ENCODE measurements around the gene NTF4.
A peak's percentile ranks its signal among the peaks of the same experiment; 100 is the strongest.
"Not testable (repeated sequence)": the region's sequence is repeated elsewhere in the genome, so short reads cannot be mapped to it uniquely, and the experiment has no call there.

NTF4 gene

GRCh38 chr19:49036815-49037214 is 27.8 kb downstream of the NTF4 start, which contains the start of gene CGB1:
Gene CGB1 (minus strand): TSS chr19:49036895. CDS start chr19:49036711, 184 bp downstream.
- H3K27ac Mint-ChIP-seq; H3K9me3 Mint-ChIP-seq; DNase-seq; H3K4me1 Mint-ChIP-seq; H3K4me3 Mint-ChIP-seq; H3K36me3 Mint-ChIP-seq (ENCODE audit: low read depth): not testable (repeated sequence)
- peaks cover 15% of the 10 kb centered on the region for H3K27me3 Mint-ChIP-seq (ENCODE audit: low read depth, poor library complexity)
- TF ChIP-seq CTCF (IDR thresholded peaks at IDR 0.05), result peak; percentile 30

- peak; percentile 34 for DNase-seq
- H3K36me3 Mint-ChIP-seq (ENCODE audit: low read depth); H3K27ac Mint-ChIP-seq; H3K4me1 Mint-ChIP-seq; H3K9me3 Mint-ChIP-seq; H3K4me3 Mint-ChIP-seq: not testable (repeated sequence)
- peaks cover 33% of the 10 kb centered on the region for H3K27me3 Mint-ChIP-seq (ENCODE audit: low read depth, poor library complexity)
- TF ChIP-seq CTCF (IDR thresholded peaks at IDR 0.05), result peak; percentile 45
Observed at GRCh38 chr19:49031642-49032301, 32.8 kb downstream of the NTF4 start, which contains the start of gene CGB2. Gene CGB2 (plus strand): TSS chr19:49031890. CDS start chr19:49032096, 206 bp downstream.

DNA sequence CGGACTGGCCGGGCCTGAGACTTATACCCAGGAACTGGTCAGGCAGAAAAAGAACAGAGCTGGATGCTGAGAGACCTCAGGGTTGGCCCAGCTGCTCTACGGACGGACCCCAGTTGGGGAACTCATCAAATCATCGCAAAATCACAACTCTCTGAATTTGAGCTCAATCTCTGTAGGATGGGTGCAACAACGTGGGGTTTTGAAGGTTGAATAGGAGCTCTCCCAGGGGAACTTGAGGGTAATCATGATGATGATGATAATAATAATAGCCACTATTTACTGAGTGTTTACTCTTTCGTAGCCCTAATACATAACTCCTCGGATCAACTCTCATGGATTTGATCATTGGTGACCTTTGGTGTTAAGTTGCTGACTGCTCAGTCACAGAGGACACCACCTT is 34.3 kb downstream of the NTF4 start:
- not testable (repeated sequence) for H3K9me3 Mint-ChIP-seq; H3K36me3 Mint-ChIP-seq (ENCODE audit: low read depth); DNase-seq; H3K4me1 Mint-ChIP-seq; H3K27ac Mint-ChIP-seq; H3K4me3 Mint-ChIP-seq
- H3K27me3 Mint-ChIP-seq (ENCODE audit: low read depth, poor library complexity), result peaks cover 33% of the 10 kb centered on the region

- H3K27ac Mint-ChIP-seq; H3K4me1 Mint-ChIP-seq; H3K4me3 Mint-ChIP-seq; DNase-seq; H3K36me3 Mint-ChIP-seq (ENCODE audit: low read depth); H3K9me3 Mint-ChIP-seq: not testable (repeated sequence)
- H3K27me3 Mint-ChIP-seq (ENCODE audit: low read depth, poor library complexity), result peaks cover 33% of the 10 kb centered on the region
Observed at GRCh38 chr19:49029749-49030148, 34.9 kb downstream of the NTF4 start.

- H3K36me3 Mint-ChIP-seq (ENCODE audit: low read depth); H3K4me1 Mint-ChIP-seq; H3K4me3 Mint-ChIP-seq; H3K27ac Mint-ChIP-seq; H3K9me3 Mint-ChIP-seq; DNase-seq: not testable (repeated sequence)
- peaks cover 29% of the 10 kb centered on the region for H3K27me3 Mint-ChIP-seq (ENCODE audit: low read depth, poor library complexity)
Observed at GRCh38 chr19:49028686-49029085, 35.9 kb downstream of the NTF4 start.

DNA sequence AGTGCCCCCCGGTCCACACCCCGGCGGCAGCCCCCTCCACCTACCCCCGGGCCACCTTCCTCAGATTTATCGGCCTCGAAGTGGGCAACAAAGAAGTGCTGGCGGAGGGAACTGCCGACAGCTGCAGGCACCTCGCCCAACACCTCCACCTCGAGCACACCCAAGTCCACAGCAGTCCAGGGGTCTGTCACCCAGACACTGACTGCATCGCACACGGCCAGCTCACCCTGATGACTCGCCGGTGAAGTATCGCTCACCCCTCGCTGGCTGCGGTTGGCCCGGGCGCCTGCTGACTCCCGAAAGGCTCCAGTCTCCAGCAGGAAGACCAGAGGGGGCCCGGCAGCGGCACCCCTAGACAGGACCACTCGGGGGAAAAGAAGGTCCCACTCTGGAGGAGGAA is 39.0 kb downstream of the NTF4 start:
- H3K27ac Mint-ChIP-seq; H3K9me3 Mint-ChIP-seq; H3K4me3 Mint-ChIP-seq; H3K36me3 Mint-ChIP-seq (ENCODE audit: low read depth); DNase-seq: not testable (repeated sequence)
- peaks cover 19% of the 10 kb centered on the region for H3K27me3 Mint-ChIP-seq (ENCODE audit: low read depth, poor library complexity)
- peaks cover 12% of the 10 kb centered on the region for H3K4me1 Mint-ChIP-seq

DNA sequence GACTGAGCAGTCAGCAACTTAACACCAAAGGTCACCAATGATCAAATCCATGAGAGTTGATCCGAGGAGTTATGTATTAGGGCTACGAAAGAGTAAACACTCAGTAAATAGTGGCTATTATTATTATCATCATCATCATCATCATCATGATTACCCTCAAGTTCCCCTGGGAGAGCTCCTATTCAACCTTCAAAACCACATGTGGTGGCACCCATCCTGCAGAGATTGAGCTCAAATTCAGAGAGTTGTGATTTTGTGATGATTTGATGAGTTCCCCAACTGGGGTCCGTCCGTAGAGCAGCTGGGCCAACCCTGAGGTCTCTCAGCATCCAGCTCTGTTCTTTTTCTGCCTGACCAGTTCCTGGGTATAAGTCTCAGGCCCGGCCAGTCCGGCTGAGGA is 39.5 kb downstream of the NTF4 start:
- H3K9me3 Mint-ChIP-seq, H3K27ac Mint-ChIP-seq: not testable (repeated sequence)
- peaks cover 21% of the 10 kb centered on the region for H3K27me3 Mint-ChIP-seq (ENCODE audit: low read depth, poor library complexity)

GRCh38 chr19:49024233-49024632 is 40.4 kb downstream of the NTF4 start, which contains the start of gene CGB3:
Gene CGB3 (minus strand): TSS chr19:49024333. CDS start chr19:49023971, 362 bp downstream.
- not testable (repeated sequence) for H3K27ac Mint-ChIP-seq; H3K4me3 Mint-ChIP-seq; H3K9me3 Mint-ChIP-seq; H3K36me3 Mint-ChIP-seq (ENCODE audit: low read depth); DNase-seq
- peaks cover 21% of the 10 kb centered on the region for H3K27me3 Mint-ChIP-seq (ENCODE audit: low read depth, poor library complexity)
- H3K4me1 Mint-ChIP-seq, result peaks cover 23% of the 10 kb centered on the region

More for the DNA sequence above, 39.5 kb downstream of the NTF4 start:
- peaks cover 17% of the 10 kb centered on the region for H3K4me1 Mint-ChIP-seq
- not testable (repeated sequence) for H3K36me3 Mint-ChIP-seq (ENCODE audit: low read depth); H3K4me3 Mint-ChIP-seq; DNase-seq

GRCh38 chr19:49022116-49022515 is 42.5 kb downstream of the NTF4 start:
- no peak for TF ChIP-seq CTCF (IDR thresholded peaks at IDR 0.05)
- H3K9me3 Mint-ChIP-seq, result no peaks in the 10 kb centered on the region
- peaks cover 28% of the 10 kb centered on the region for H3K4me1 Mint-ChIP-seq
- H3K27me3 Mint-ChIP-seq (ENCODE audit: low read depth, poor library complexity), result peaks cover 38% of the 10 kb centered on the region
- no peak overlapping the region for H3K27ac Mint-ChIP-seq
- no peak for DNase-seq
- H3K4me3 Mint-ChIP-seq, result no peak overlapping the region
- no peaks in the 10 kb centered on the region for H3K36me3 Mint-ChIP-seq (ENCODE audit: low read depth)

Measured in nephron progenitor cell (in vitro differentiated cells).